ENCODE results near the gene CHIC2.
"Not testable (repeated sequence)": the region's sequence is repeated elsewhere in the genome, so short reads cannot be mapped to it uniquely, and the experiment has no call there.

Gene CHIC2

DNA sequence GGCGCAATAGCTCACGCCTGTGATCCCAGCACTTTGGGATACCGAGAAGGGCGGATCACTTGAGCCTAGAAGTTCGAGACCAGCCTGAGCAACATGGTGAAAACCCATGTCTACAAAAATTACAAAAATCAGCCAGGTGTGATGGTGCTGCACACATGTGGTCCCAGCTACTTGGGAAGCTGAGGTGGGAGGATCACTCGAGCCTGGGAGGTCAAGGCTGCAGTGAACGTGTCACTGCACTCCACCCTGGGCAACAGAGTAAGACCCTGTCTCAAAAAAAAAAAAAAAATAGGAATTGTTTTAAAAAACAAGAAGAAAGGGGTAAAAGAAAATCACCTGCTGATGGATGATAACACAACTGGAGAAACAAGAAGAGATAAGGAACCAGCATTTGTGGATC lies 38.8 kb downstream of the CHIC2 start:
- Histone ChIP-seq H3K27ac (replicated peaks) (no peak overlapping the region), H3K4me3 (replicated peaks; ENCODE audit: insufficient read depth, low read length) (no peak overlapping the region), H3K27me3 (ENCODE audit: insufficient read depth, poor library complexity, severe bottlenecking) (no peaks in the 10 kb centered on the region)
- TF ChIP-seq POLR2AphosphoS5 (IDR thresholded peaks at IDR 0.05; ENCODE audit: low read depth), result no peak
- no peak for TF ChIP-seq SPI1 (IDR thresholded peaks at IDR 0.05; ENCODE audit: borderline replicate concordance, low read depth)
- no peak for DNase-seq (ENCODE audit: low read depth in 1 of 2, low spot score in 1 of 2)

DNA sequence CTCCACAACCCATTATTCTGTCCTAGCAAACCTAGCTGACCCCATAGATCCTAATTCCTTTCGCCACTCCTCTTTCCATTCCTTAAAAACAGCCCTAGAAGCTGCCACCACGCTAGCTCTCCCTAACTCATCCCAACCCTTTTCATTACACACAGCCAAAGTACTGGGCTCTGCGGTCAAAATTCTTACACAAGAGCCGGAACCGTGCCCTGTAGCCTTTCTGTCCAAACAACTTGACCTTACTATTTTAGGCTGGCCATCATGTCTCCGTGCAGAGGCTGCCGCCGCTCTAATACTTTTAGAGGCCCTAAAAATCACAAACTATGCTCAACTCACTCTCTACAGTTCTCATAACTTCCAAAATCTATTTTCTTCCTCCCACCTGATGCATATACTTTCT lies 41.4 kb downstream of the CHIC2 start:
- H3K4me3 ChIP-seq (replicated peaks; ENCODE audit: insufficient read depth, low read length); H3K27ac ChIP-seq (replicated peaks); DNase-seq (ENCODE audit: low read depth in 1 of 2, low spot score in 1 of 2); H3K27me3 ChIP-seq (ENCODE audit: insufficient read depth, poor library complexity, severe bottlenecking): not testable (repeated sequence)

- TF ChIP-seq POLR2AphosphoS5 (IDR thresholded peaks at IDR 0.05; ENCODE audit: low read depth), result no peak
- TF ChIP-seq REST (IDR thresholded peaks at IDR 0.05; ENCODE audit: insufficient replicate concordance, low read depth), result no peak
- TF ChIP-seq SPI1 (IDR thresholded peaks at IDR 0.05; ENCODE audit: borderline replicate concordance, low read depth), result no peak
- no peak for TF ChIP-seq GABPA (IDR thresholded peaks at IDR 0.05; ENCODE audit: low read depth)
- TF ChIP-seq, protein P1, sequence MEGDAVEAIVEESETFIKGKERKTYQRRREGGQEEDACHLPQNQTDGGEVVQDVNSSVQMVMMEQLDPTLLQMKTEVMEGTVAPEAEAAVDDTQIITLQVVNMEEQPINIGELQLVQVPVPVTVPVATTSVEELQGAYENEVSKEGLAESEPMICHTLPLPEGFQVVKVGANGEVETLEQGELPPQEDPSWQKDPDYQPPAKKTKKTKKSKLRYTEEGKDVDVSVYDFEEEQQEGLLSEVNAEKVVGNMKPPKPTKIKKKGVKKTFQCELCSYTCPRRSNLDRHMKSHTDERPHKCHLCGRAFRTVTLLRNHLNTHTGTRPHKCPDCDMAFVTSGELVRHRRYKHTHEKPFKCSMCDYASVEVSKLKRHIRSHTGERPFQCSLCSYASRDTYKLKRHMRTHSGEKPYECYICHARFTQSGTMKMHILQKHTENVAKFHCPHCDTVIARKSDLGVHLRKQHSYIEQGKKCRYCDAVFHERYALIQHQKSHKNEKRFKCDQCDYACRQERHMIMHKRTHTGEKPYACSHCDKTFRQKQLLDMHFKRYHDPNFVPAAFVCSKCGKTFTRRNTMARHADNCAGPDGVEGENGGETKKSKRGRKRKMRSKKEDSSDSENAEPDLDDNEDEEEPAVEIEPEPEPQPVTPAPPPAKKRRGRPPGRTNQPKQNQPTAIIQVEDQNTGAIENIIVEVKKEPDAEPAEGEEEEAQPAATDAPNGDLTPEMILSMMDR (IDR thresholded peaks at IDR 0.05; ENCODE audit: insufficient read depth, low read length), result no peak
- no peak overlapping the region for H3K4me3 ChIP-seq (replicated peaks; ENCODE audit: insufficient read depth, low read length)
- DNase-seq (ENCODE audit: low read depth in 1 of 2, low spot score in 1 of 2), result no peak
- no peaks in the 10 kb centered on the region for H3K27me3 ChIP-seq (ENCODE audit: insufficient read depth, poor library complexity, severe bottlenecking)
- H3K27ac ChIP-seq (replicated peaks), result no peak overlapping the region
Observed at GRCh38 chr4:54017974-54018373, 46.4 kb downstream of the CHIC2 start.

DNA sequence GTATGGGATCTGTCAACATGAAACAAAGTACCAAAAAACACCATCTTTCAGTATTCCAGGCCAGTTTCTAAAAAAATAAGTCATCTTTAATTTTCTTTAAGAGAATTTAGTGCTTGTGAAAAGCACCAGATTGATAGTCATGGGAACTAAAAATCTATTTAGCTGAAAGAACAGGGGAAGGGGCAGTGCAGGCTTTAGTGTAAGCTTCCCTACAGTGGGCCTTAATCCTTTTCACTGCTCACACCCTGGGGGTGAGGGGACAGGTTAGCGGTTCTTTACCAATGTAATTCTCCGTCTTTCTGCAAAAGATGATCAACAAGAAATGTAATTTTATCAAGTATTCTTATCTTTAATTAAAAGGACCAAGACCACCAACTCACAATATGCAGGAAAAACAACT lies 47.1 kb downstream of the CHIC2 start:
- H3K27ac ChIP-seq (replicated peaks), result no peak overlapping the region
- H3K27me3 ChIP-seq (ENCODE audit: insufficient read depth, poor library complexity, severe bottlenecking), result no peaks in the 10 kb centered on the region
- no peak for TF ChIP-seq POLR2AphosphoS5 (IDR thresholded peaks at IDR 0.05; ENCODE audit: low read depth)
- no peak for TF ChIP-seq REST (IDR thresholded peaks at IDR 0.05; ENCODE audit: insufficient replicate concordance, low read depth)
- TF ChIP-seq SPI1 (IDR thresholded peaks at IDR 0.05; ENCODE audit: borderline replicate concordance, low read depth), result no peak
- TF ChIP-seq, protein P1 (IDR thresholded peaks at IDR 0.05; ENCODE audit: insufficient read depth, low read length), result no peak
- no peak for TF ChIP-seq GABPA (IDR thresholded peaks at IDR 0.05; ENCODE audit: low read depth)
- DNase-seq (ENCODE audit: low read depth in 1 of 2, low spot score in 1 of 2), result no peak
- H3K4me3 ChIP-seq (replicated peaks; ENCODE audit: insufficient read depth, low read length), result no peak overlapping the region

- no peak for DNase-seq (ENCODE audit: low read depth in 1 of 2, low spot score in 1 of 2)
- H3K4me3 ChIP-seq (replicated peaks; ENCODE audit: insufficient read depth, low read length), result no peak overlapping the region
- H3K27me3 ChIP-seq (ENCODE audit: insufficient read depth, poor library complexity, severe bottlenecking), result no peaks in the 10 kb centered on the region
- no peak for TF ChIP-seq REST (IDR thresholded peaks at IDR 0.05; ENCODE audit: insufficient replicate concordance, low read depth)
- TF ChIP-seq, protein P1 (IDR thresholded peaks at IDR 0.05; ENCODE audit: insufficient read depth, low read length), result no peak
- no peak for TF ChIP-seq GABPA (IDR thresholded peaks at IDR 0.05; ENCODE audit: low read depth)
- no peak for TF ChIP-seq POLR2AphosphoS5 (IDR thresholded peaks at IDR 0.05; ENCODE audit: low read depth)
- no peak for TF ChIP-seq SPI1 (IDR thresholded peaks at IDR 0.05; ENCODE audit: borderline replicate concordance, low read depth)
- H3K27ac ChIP-seq (replicated peaks), result no peak overlapping the region
Observed at GRCh38 chr4:54016504-54016903, 47.9 kb downstream of the CHIC2 start.
